Gastroesophageal sphincter (tissue), 4 donors: Measurements from ENCODE around the gene ZFP36. TPM values are rescaled to one million over a fixed set of nuclear protein-coding genes. Genes with fewer than 3 reads are reported as not detected.
A peak's percentile ranks its signal among the peaks of the same experiment; 100 is the strongest.

Experiments
- ATAC-seq: fragments of 150-250 bp; one replicate; pipeline ENCODE4 v1.9.1; 2016; ENCODE audit warnings: mild to moderate bottlenecking, moderate library complexity
- H3K27ac ChIP-seq, 4 donors: fragments of 200-600 bp; sonication (generic) in 3 of 4; 1 replicate in 3 of 4; 2 replicates in 1 of 4; pipeline ENCODE4 v1.5.1; 2016 to 2019
- H3K27me3 ChIP-seq: fragments of 200-600 bp; sonication (generic); one replicate; pipeline ENCODE4 v1.5.1; 2019
- H3K36me3 ChIP-seq, 2 donors: fragments of 200-600 bp; sonication (generic); one replicate each; pipeline ENCODE4 v1.5.1; 2019; ENCODE audit warnings: control low read depth in 1 of 2
- H3K4me1 ChIP-seq, 3 donors: fragments of 200-600 bp; sonication (generic); 1 replicate in 2 of 3; 2 replicates in 1 of 3; pipeline ENCODE4 v1.5.1; 2016 to 2019; ENCODE audit warnings: control low read depth in 2 of 3
- H3K4me3 ChIP-seq, 2 donors: fragments of 200-600 bp; sonication (generic); one replicate each; pipeline ENCODE4 v1.5.1; 2019; ENCODE audit warnings: mild to moderate bottlenecking in 1 of 2, moderate library complexity in 1 of 2
- H3K9me3 ChIP-seq, 3 donors: fragments of 200-600 bp; sonication (generic); one replicate each; pipeline ENCODE4 v1.5.1; 2017 to 2019; ENCODE audit warnings: control low read depth in 2 of 3
- EP300 ChIP-seq: sonication (generic); formaldehyde crosslinking; IDR thresholded peaks from one replicate; pipeline ENCODE4 v1.6.1; 2017; ENCODE audit warnings: antibody characterized with exemption, mild to moderate bottlenecking
- POLR2A ChIP-seq, 2 donors: fragments of 450-650 bp; IDR thresholded peaks; one replicate each; pipeline ENCODE4 v1.6.1; 2017; ENCODE audit warnings: antibody characterized with exemption in 2 of 2, mild to moderate bottlenecking in 2 of 2, moderate library complexity in 1 of 2
- POLR2AphosphoS5 ChIP-seq: sonication (generic); formaldehyde crosslinking; IDR thresholded peaks from one replicate; pipeline ENCODE4 v1.6.1; 2017; ENCODE audit warnings: antibody characterized with exemption
- WGBS, 2 donors: methylation state at CpG; one replicate each; pipeline ENCODE4 v1.1.5; 2018; ENCODE audit warnings: low coverage in 1 of 2; 5-methylcytosine and 5-hydroxymethylcytosine counted together
- total RNA-seq, 4 donors: library from RNA; depleted of rRNA; stranded (reverse); fragments of >200 nt; gene quantifications; one replicate each; pipeline ENCODE4 v1.1.0, GENCODE V29; 2016
- TF ChIP-seq, protein P1 (sequence below), 4 experiments: fragments of 200-600 bp in 2 of 4; fragments of 450-650 bp in 2 of 4; sonication (generic) in 1 of 4; IDR thresholded peaks; one replicate each; pipeline ENCODE4 v1.5.1; 2017 to 2019; ENCODE audit warnings: antibody characterized with exemption in 4 of 4, mild to moderate bottlenecking in 2 of 4, moderate library complexity in 2 of 4

Gene ZFP36
- total RNA-seq, 4 donors from 2014 or later: 78.6 to 276 (median 158) TPM

DNA sequence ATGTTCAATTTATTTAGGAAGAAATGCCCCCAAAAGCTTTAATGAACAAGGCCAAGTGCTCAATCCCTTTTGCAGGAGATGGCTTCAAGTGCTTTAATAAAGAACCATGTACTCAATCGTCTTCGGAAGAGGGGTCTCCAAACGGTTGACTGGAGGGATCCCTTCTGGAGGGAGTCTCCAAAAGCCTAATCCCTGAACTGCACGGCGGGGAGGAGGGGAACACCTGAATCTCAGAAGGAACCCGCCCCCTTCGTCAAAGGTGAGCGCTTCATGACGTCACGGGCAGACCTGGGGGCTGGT is 16.2 kb upstream of the ZFP36 start:
- Histone ChIP-seq H3K4me1 (peaks cover 0 to 69% (median 14%) of the 10 kb centered on the region in 3 donors), H3K9me3 (no peaks in the 10 kb centered on the region), H3K27ac (peak overlapping the region; percentile 98 to 99 (median 98)), H3K36me3 (peaks cover 0 to 72% of the 10 kb centered on the region in 2 donors), H3K27me3 (no peaks in the 10 kb centered on the region), H3K4me3 (peak overlapping the region; percentile 84 to 93)
- TF ChIP-seq, protein P1, sequence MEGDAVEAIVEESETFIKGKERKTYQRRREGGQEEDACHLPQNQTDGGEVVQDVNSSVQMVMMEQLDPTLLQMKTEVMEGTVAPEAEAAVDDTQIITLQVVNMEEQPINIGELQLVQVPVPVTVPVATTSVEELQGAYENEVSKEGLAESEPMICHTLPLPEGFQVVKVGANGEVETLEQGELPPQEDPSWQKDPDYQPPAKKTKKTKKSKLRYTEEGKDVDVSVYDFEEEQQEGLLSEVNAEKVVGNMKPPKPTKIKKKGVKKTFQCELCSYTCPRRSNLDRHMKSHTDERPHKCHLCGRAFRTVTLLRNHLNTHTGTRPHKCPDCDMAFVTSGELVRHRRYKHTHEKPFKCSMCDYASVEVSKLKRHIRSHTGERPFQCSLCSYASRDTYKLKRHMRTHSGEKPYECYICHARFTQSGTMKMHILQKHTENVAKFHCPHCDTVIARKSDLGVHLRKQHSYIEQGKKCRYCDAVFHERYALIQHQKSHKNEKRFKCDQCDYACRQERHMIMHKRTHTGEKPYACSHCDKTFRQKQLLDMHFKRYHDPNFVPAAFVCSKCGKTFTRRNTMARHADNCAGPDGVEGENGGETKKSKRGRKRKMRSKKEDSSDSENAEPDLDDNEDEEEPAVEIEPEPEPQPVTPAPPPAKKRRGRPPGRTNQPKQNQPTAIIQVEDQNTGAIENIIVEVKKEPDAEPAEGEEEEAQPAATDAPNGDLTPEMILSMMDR (IDR thresholded peaks at IDR 0.05): no peak
- TF ChIP-seq POLR2A (IDR thresholded peaks at IDR 0.05) (no peak), POLR2AphosphoS5 (no peak), EP300 (no peak)
- 0% methylated on average over 3 of the region's 10 CpGs for WGBS, 2 donors
- ATAC-seq: no peak

DNA sequence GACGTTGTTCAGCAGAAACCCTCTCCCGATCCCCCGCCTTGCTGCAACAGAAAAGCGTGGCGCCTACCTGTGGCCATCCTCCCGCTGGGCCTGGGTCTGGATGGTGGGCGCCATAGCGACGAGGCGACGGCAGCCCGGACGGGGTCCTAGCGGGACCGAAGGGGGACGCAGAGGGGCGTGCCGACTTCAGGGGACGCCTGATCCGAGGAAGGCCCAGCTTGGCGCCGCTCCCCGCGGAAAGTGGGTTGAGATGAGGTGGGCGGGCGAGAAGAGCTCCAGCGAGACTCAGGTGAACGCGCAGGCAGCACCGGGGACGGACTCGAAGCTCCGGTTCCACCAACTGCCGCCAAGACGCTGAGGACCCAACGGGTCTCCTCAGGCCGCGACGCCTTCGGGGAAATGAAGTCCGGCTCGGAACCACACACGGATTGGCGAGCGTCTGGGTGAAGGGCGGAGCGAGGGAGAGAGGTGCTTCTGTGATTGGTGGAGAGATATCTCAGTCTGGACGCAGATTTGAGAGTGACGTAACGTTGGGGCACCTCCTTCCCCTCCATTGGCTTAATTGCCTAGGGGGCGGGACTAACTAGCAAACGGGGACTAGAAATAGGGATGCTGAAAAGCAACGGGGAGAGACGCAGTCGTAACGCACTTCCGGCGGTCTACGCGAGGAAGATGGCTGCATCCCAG is 15.8 kb upstream of the ZFP36 start, which contains the start of the genes MED29 and PAF1:
MED29 (plus strand) TSS at position 628 of the 687 bp plus-strand sequence; CDS start at position 673, 45 bp downstream.
PAF1 (minus strand) TSS at position 356 of the 687 bp plus-strand sequence; CDS start at position 114, 242 bp downstream.
- peak within 1 kb of the TSS; percentile 98 to 99 (median 98) for H3K27ac ChIP-seq
- H3K36me3 ChIP-seq: peaks cover 0 to 72% of the 10 kb centered on the region in 2 donors
- H3K27me3 ChIP-seq: no peaks in the 10 kb centered on the region
- H3K4me3 ChIP-seq: peak within 1 kb of the TSS; percentile 84 to 93
- peaks cover 0 to 72% (median 14%) of the 10 kb centered on the region in 3 donors for H3K4me1 ChIP-seq
- ATAC-seq: peak; percentile 99
- 0 to 2% methylated on average over 13 to 18 of the region's 60 CpGs for WGBS, 2 donors
- H3K9me3 ChIP-seq: no peaks in the 10 kb centered on the region
- TF ChIP-seq POLR2AphosphoS5: peak; percentile 85
- TF ChIP-seq, protein P1 (IDR thresholded peaks at IDR 0.05): peak in 2 of 4 experiments; percentile 27 to 30
- no peak for TF ChIP-seq EP300
- TF ChIP-seq POLR2A (IDR thresholded peaks at IDR 0.05): peak; percentile 72 to 77

DNA sequence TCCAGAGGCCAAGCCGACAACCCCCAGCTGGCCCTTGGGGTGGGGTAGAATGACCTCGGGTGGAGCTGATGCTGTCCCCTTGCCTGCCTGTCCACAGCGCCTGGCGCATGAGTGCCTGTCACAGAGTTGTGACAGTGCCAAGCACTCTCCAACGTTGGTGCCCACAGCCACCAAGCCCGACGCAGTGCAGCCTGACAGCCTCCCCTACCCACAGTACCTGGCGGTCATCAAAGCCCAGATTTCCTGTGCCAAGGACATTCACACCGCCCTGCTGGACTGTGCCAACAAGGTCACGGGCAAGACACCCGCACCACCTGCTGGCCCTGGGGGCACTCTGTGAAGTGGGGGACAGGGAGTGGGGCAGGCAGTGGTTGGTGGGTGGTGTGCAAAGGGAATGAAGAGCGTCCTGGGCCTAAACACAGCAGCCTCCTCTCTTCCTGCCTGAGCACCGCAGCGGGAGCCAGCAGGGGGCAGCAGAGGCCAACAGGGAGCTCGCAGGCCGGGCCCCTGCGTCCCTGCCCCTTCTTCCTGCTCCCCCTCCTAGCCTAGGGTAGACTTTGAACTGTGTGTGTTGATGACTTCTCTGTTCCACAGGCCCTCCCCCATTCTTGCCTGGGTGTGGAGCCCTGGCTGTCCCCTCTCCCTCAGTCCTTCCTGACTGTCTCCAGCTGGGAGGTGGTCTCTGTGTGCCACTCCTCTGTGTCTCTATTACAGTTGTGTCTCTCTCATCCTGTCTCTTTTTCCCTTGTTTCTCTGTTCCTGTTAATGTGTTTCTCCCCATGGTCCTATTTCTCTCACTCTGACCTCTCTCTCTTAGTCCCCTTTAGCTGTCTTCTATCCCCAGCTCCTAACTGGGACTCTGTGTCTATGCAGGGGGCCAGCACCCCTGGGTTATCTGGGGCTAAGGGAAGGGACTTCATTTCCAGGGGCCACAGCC is 9.0 kb upstream of the ZFP36 start:
- Histone ChIP-seq H3K36me3 (peaks cover 0 to 57% of the 10 kb centered on the region in 2 donors), H3K27ac (peak overlapping the region; percentile 87 to 99 (median 93)), H3K4me3 (peak overlapping the region in 1 of 2 donors; percentile 20), H3K4me1 (peaks cover 8 to 81% (median 20%) of the 10 kb centered on the region in 3 donors), H3K9me3 (no peaks in the 10 kb centered on the region), H3K27me3 (no peaks in the 10 kb centered on the region)
- TF ChIP-seq POLR2AphosphoS5 (peak; percentile 24), POLR2A (IDR thresholded peaks at IDR 0.05) (no peak), EP300 (no peak)
- TF ChIP-seq, protein P1 (IDR thresholded peaks at IDR 0.05): peak in 3 of 4 experiments; percentile 96 to 99 (median 99)
- 26% methylated on average over 8 of the region's 17 CpGs; no CpG with 5 or more reads in 1 of the 2 donors for WGBS, 2 donors
- ATAC-seq: peak; percentile 75

DNA sequence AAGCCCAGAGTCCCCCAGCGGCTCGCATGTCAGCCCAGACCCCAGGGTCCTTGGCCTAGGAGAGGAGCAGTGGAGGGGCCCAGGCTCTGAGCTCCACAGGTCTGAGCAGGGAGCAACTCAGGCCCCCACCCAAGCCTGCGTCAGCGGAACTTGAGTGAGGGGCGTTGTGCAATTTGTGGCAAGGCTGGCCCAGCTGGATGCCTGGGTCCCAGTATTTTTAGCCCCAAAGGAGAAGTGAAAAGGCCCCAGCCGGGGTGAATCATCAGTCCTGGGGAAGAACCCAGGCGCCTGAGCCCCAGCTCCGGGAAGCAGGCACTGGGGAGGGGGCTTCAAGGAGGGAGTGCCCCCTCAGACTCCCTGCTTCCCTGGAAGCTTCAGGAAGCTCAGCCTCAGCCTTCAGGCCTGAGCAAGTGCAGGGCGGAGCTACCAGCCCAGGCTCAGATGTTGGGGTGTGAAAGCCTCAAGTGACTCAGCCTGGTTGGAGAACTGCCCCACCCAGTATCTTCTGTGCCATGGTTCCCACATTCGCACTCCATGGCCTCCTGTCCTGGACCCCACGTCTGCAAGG is 8.3 kb upstream of the ZFP36 start:
- H3K36me3 ChIP-seq: peaks cover 0 to 52% of the 10 kb centered on the region in 2 donors
- no CpG with 5 or more reads among the region's 11 CpGs for WGBS, 2 donors
- TF ChIP-seq, protein P1 (IDR thresholded peaks at IDR 0.05): no peak
- no peak for TF ChIP-seq POLR2AphosphoS5
- no peak for TF ChIP-seq EP300
- TF ChIP-seq POLR2A (IDR thresholded peaks at IDR 0.05): no peak
- peak; percentile 27 for ATAC-seq
- H3K27me3 ChIP-seq: no peaks in the 10 kb centered on the region
- H3K4me3 ChIP-seq: peak overlapping the region in 1 of 2 donors; percentile 20
- H3K27ac ChIP-seq: peak overlapping the region; percentile 87 to 99 (median 93)
- H3K9me3 ChIP-seq: no peaks in the 10 kb centered on the region
- H3K4me1 ChIP-seq: peaks cover 8 to 81% (median 20%) of the 10 kb centered on the region in 3 donors
